Endodermal cell (in vitro differentiated cells): ENCODE measurements around the gene GOLPH3. TPM values are rescaled to one million over a fixed set of nuclear protein-coding genes. Genes with fewer than 3 reads are reported as not detected.

Experiments used
- DNase-seq: peaks from one replicate; pipeline ENCODE4 v3.0.0-alpha.2; 2017
- H3K27ac ChIP-seq: 2 replicates; pipeline ENCODE4 v1.5.1; 2013; ENCODE audit warnings: mild to moderate bottlenecking, low read depth, low read length, moderate library complexity
- H3K27me3 ChIP-seq: 2 replicates; pipeline ENCODE4 v1.6.1; 2013; ENCODE audit warnings: mild to moderate bottlenecking, low read length, moderate library complexity; ENCODE audit not compliant: insufficient read depth, control insufficient read depth, poor library complexity, severe bottlenecking
- H3K36me3 ChIP-seq: 2 replicates; pipeline ENCODE4 v1.7.0; 2013; ENCODE audit warnings: mild to moderate bottlenecking, low read length, moderate library complexity; ENCODE audit not compliant: control insufficient read depth, insufficient read depth
- H3K4me1 ChIP-seq: one replicate; pipeline ENCODE4 v1.7.0; 2013; ENCODE audit warnings: low read length; ENCODE audit not compliant: control insufficient read depth, insufficient read depth
- H3K4me3 ChIP-seq: 2 replicates; pipeline ENCODE4 v1.5.1; 2013; ENCODE audit warnings: mild to moderate bottlenecking, low read length, moderate library complexity
- H3K9ac ChIP-seq: 2 replicates; pipeline ENCODE4 v1.6.1; 2013; ENCODE audit warnings: mild to moderate bottlenecking, low read length, moderate library complexity; ENCODE audit not compliant: poor library complexity, severe bottlenecking; ENCODE audit errors: extremely low read depth
- H3K9me3 ChIP-seq: 2 replicates; pipeline ENCODE4 v1.6.1; 2013; ENCODE audit warnings: mild to moderate bottlenecking, low read length, moderate library complexity; ENCODE audit not compliant: control insufficient read depth
- H3K27ac Mint-ChIP-seq: 2 replicates; pipeline ENCODE4 v1.8.0; 2020; ENCODE audit warnings: mixed read lengths
- H3K27me3 Mint-ChIP-seq: 2 replicates; pipeline ENCODE4 v1.8.0; 2021; ENCODE audit warnings: mild to moderate bottlenecking, mixed read lengths; ENCODE audit not compliant: insufficient read depth
- H3K36me3 Mint-ChIP-seq: 2 replicates; pipeline ENCODE4 v1.8.0; 2020; ENCODE audit warnings: low read depth, mixed read lengths
- H3K4me1 Mint-ChIP-seq: 2 replicates; pipeline ENCODE4 v1.8.0; 2020; ENCODE audit warnings: mixed read lengths
- H3K4me3 Mint-ChIP-seq: 2 replicates; pipeline ENCODE4 v1.8.0; 2020; ENCODE audit warnings: mild to moderate bottlenecking, moderate library complexity, mixed read lengths
- H3K9me3 Mint-ChIP-seq: 2 replicates; pipeline ENCODE4 v1.8.0; 2020; ENCODE audit warnings: mild to moderate bottlenecking, mixed read lengths
- WGBS, 2 experiments: methylation state at CpG; one replicate each; pipeline versions ENCODE4 v1.1.5 to v1.1.7; 2013; ENCODE audit warnings: missing lambda C conversion rate in 2 of 2, mixed read lengths in 1 of 2; ENCODE audit not compliant: insufficient coverage in 1 of 2, insufficient read length in 1 of 2; 5-methylcytosine and 5-hydroxymethylcytosine counted together
- total RNA-seq, 2 donors: library from RNA; stranded (reverse); fragmentation: NEBNext Ultra II Directional in 1 of 2; extraction: Animal tissue kit (Norgen Biotek cat#: 25700) in 1 of 2; gene quantifications; 2 replicates in 1 of 2; 3 replicates in 1 of 2; pipeline ENCODE4 v1.2.1, GENCODE V29; 2021
- TF ChIP-seq, protein P1 (sequence below): fragments of 200-600 bp; sonication (generic); conservative IDR thresholded peaks from 2 replicates; pipeline ENCODE4 v1.5.0; 2021; ENCODE audit warnings: antibody characterized with exemption, mild to moderate bottlenecking

The GOLPH3 gene
- total RNA-seq, 2 donors from 2014 or later = 89.4 to 90.7 TPM

DNA sequence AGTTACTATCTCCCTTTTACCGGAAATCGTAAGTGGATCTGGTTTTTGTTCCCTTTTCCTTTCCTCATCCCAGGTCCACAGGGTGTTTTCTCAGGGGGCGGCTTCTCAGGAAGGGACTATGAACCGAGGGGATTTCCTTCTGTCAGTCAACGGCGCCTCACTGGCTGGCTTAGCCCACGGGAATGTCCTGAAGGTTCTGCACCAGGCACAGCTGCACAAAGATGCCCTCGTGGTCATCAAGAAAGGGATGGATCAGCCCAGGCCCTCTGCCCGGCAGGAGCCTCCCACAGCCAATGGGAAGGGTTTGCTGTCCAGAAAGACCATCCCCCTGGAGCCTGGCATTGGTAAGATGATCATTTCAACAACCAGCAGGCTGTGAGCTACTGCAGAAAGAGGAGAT, 75.8 kb downstream of the GOLPH3 start:
- H3K27me3 Mint-ChIP-seq = no peaks in the 10 kb centered on the region
- H3K4me3 Mint-ChIP-seq = no peak overlapping the region
- no peaks in the 10 kb centered on the region for H3K9me3 Mint-ChIP-seq
- peaks cover 54% of the 10 kb centered on the region for H3K36me3 ChIP-seq
- H3K4me1 ChIP-seq = no peaks in the 10 kb centered on the region
- H3K27me3 ChIP-seq = no peaks in the 10 kb centered on the region
- 85 to 93% methylated on average over 9 of the region's 9 CpGs for WGBS, 2 experiments
- no peak overlapping the region for H3K9ac ChIP-seq
- DNase-seq = no peak
- peaks cover 55% of the 10 kb centered on the region for H3K36me3 Mint-ChIP-seq
- H3K27ac Mint-ChIP-seq = no peak overlapping the region
- TF ChIP-seq, protein P1, sequence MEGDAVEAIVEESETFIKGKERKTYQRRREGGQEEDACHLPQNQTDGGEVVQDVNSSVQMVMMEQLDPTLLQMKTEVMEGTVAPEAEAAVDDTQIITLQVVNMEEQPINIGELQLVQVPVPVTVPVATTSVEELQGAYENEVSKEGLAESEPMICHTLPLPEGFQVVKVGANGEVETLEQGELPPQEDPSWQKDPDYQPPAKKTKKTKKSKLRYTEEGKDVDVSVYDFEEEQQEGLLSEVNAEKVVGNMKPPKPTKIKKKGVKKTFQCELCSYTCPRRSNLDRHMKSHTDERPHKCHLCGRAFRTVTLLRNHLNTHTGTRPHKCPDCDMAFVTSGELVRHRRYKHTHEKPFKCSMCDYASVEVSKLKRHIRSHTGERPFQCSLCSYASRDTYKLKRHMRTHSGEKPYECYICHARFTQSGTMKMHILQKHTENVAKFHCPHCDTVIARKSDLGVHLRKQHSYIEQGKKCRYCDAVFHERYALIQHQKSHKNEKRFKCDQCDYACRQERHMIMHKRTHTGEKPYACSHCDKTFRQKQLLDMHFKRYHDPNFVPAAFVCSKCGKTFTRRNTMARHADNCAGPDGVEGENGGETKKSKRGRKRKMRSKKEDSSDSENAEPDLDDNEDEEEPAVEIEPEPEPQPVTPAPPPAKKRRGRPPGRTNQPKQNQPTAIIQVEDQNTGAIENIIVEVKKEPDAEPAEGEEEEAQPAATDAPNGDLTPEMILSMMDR = no peak
- H3K9me3 ChIP-seq = no peaks in the 10 kb centered on the region
- no peaks in the 10 kb centered on the region for H3K4me1 Mint-ChIP-seq
- H3K4me3 ChIP-seq = no peak overlapping the region
- no peak overlapping the region for H3K27ac ChIP-seq

DNA sequence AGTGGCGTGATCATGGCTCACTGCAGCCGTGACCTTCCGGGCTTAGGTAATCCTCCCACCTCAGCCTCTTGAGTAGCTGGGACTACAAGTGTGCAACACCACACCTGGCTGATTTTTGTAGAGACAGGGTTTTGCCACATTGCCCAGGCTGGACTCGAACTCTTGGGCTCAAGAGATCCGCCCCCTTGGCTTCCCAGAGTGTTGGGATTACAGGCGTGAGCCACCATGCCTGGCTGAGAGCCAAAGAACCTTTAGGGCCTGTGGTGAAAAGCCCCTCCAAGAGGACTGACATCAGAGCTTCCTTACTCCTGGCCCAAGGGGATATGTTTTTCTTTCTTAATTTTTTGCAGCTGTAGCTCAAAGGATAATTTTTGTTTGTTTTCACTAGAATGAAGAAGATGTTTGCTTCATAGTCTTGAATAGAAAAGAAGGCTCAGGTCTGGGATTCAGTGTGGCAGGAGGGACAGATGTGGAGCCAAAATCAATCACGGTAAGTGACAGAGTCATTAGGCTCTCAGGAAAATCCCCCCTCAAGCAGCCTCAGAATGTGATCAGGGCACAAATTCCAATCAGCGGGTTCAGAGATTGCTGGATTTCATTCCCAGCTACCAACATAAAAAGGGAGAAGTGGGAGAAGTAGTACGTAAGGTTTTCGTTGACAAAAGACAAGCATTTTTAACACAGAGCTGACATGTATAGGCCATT, 77.1 kb downstream of the GOLPH3 start:
- peaks cover 48% of the 10 kb centered on the region for H3K36me3 Mint-ChIP-seq
- WGBS, 2 experiments = 90 to 97% methylated on average over 6 to 10 of the region's 10 CpGs

GRCh38 chr5:32095261-32095671, 78.9 kb downstream of the GOLPH3 start:
- no peak overlapping the region for H3K4me3 ChIP-seq
- no peaks in the 10 kb centered on the region for H3K4me1 ChIP-seq
- H3K27ac ChIP-seq = no peak overlapping the region
- WGBS, 2 experiments = 92 to 95% methylated on average over 5 to 7 of the region's 7 CpGs
- H3K9ac ChIP-seq = no peak overlapping the region
- Mint-ChIP-seq H3K36me3 (peaks cover 39% of the 10 kb centered on the region), H3K9me3 (no peaks in the 10 kb centered on the region), H3K4me3 (no peak overlapping the region), H3K27ac (no peak overlapping the region), H3K27me3 (no peaks in the 10 kb centered on the region), H3K4me1 (no peaks in the 10 kb centered on the region)
- DNase-seq = no peak
- no peaks in the 10 kb centered on the region for H3K9me3 ChIP-seq
- peaks cover 27% of the 10 kb centered on the region for H3K36me3 ChIP-seq
- no peaks in the 10 kb centered on the region for H3K27me3 ChIP-seq
- TF ChIP-seq, protein P1 = no peak

More for the DNA sequence above, 77.1 kb downstream of the GOLPH3 start:
- no peak overlapping the region for H3K4me3 Mint-ChIP-seq
- H3K4me1 Mint-ChIP-seq = no peaks in the 10 kb centered on the region
- no peaks in the 10 kb centered on the region for H3K9me3 Mint-ChIP-seq
- H3K9ac ChIP-seq = no peak overlapping the region
- H3K4me3 ChIP-seq = no peak overlapping the region
- no peaks in the 10 kb centered on the region for H3K27me3 ChIP-seq
- H3K27me3 Mint-ChIP-seq = no peaks in the 10 kb centered on the region
- no peak overlapping the region for H3K27ac ChIP-seq
- no peaks in the 10 kb centered on the region for H3K4me1 ChIP-seq
- H3K9me3 ChIP-seq = no peaks in the 10 kb centered on the region
- TF ChIP-seq, protein P1 = no peak
- peaks cover 41% of the 10 kb centered on the region for H3K36me3 ChIP-seq
- H3K27ac Mint-ChIP-seq = no peak overlapping the region
- no peak for DNase-seq
